CD4-positive, alpha-beta T cell treated with Interleukin-12 subunit alpha and Interleukin-12 subunit beta, for 1 hour (primary cell): ENCODE results near the gene MAP2K7.
A peak's percentile ranks its signal among the peaks of the same experiment; 100 is the strongest.

Experiments used
- DNase-seq: peaks from one replicate; pipeline ENCODE4 v3.0.0-alpha.2; 2020

Gene MAP2K7

GRCh38 chr19:7867092-7867844 is 36.4 kb upstream of the MAP2K7 start:
- no peak for DNase-seq

GRCh38 chr19:7868326-7868670 is 35.4 kb upstream of the MAP2K7 start:
- DNase-seq, result no peak

- DNase-seq, result peak; percentile 89
Measured at GRCh38 chr19:7868671-7869452, 34.8 kb upstream of the MAP2K7 start.

- peak; percentile 86 for DNase-seq
Measured at GRCh38 chr19:7869453-7869909, 34.2 kb upstream of the MAP2K7 start.

GRCh38 chr19:7869910-7870511 is 33.7 kb upstream of the MAP2K7 start:
- DNase-seq, result peak; percentile 64

- DNase-seq, result peak; percentile 54
Measured at GRCh38 chr19:7870571-7871436, 32.9 kb upstream of the MAP2K7 start.

GRCh38 chr19:7871437-7872305 is 32.0 kb upstream of the MAP2K7 start:
- peak; percentile 89 for DNase-seq

GRCh38 chr19:7872306-7873204 is 31.1 kb upstream of the MAP2K7 start:
- DNase-seq, result no peak

GRCh38 chr19:7873304-7874075 is 30.2 kb upstream of the MAP2K7 start:
- DNase-seq, result no peak

- no peak for DNase-seq
Measured at GRCh38 chr19:7874076-7874896, 29.4 kb upstream of the MAP2K7 start, which contains the start of gene PRR36. Gene PRR36, minus strand, starts transcription at chr19:7874390. Its CDS starts 701 bp downstream, at chr19:7873689.

GRCh38 chr19:7874897-7875273 is 28.8 kb upstream of the MAP2K7 start:
- DNase-seq, result no peak

- DNase-seq, result no peak
Measured at GRCh38 chr19:7877249-7877836, 26.3 kb upstream of the MAP2K7 start.

- DNase-seq, result no peak
Measured at GRCh38 chr19:7879111-7879807, 24.4 kb upstream of the MAP2K7 start.

GRCh38 chr19:7879836-7880235 is 23.8 kb upstream of the MAP2K7 start:
- no peak for DNase-seq

GRCh38 chr19:7881910-7882309 is 21.8 kb upstream of the MAP2K7 start:
- DNase-seq, result no peak

GRCh38 chr19:7883105-7883504 is 20.6 kb upstream of the MAP2K7 start:
- no peak for DNase-seq

- DNase-seq, result no peak
Measured at GRCh38 chr19:7883796-7884570, 19.7 kb upstream of the MAP2K7 start.
